A673 (cell line): ENCODE measurements around the gene CMTM3.

ENCODE experiments used
- CTCF ChIP-seq: fragments of 300-800, 200-600 bp; sonication (generic); conservative IDR thresholded peaks from 2 replicates; pipeline ENCODE4 v1.5.1; 2017; ENCODE audit warnings: low read depth, mild to moderate bottlenecking, antibody characterized with exemption, low read length, moderate library complexity, mixed read lengths
- EZH2 ChIP-seq: fragments of 200-600 bp; sonication (generic); IDR thresholded peaks from 2 replicates; pipeline ENCODE4 v1.6.1; 2017; ENCODE audit warnings: borderline replicate concordance, low read depth, mild to moderate bottlenecking, mixed read lengths, antibody characterized with exemption, low read length; ENCODE audit not compliant: poor library complexity, severe bottlenecking

GRCh38 chr16:66569827-66570405 lies 34.6 kb upstream of the CMTM3 start:
- TF ChIP-seq CTCF (no peak), EZH2 (no peak)
